Measurements from ENCODE around the gene TEPSIN. TPM values are rescaled to one million over a fixed set of nuclear protein-coding genes. Genes with fewer than 3 reads are reported as not detected.

Gene TEPSIN
- total RNA-seq, 1 experiment from 2014 or later, result 38.8 TPM

GRCh38 chr17:81244358-81245023, 5.6 kb upstream of the TEPSIN start:
- 0 out of 5 replicates have a peak overlapping the region, but pooled peaks of 1 of the 2 experiments have one; percentile 32 for H3K4me3 Mint-ChIP-seq
- H4K8ac ChIP-seq (replicated peaks; ENCODE audit: insufficient read length, low read depth, low read length), result no peak overlapping the region
- H3K27me3 ChIP-seq (ENCODE audit: insufficient read depth, low read length), result no peaks in the 10 kb centered on the region
- H3K27ac Mint-ChIP-seq, result 0 out of 7 replicates have a peak overlapping the region, but pooled peaks of 1 of the 3 experiments have one; percentile 36
- TF ChIP-seq, protein P1, sequence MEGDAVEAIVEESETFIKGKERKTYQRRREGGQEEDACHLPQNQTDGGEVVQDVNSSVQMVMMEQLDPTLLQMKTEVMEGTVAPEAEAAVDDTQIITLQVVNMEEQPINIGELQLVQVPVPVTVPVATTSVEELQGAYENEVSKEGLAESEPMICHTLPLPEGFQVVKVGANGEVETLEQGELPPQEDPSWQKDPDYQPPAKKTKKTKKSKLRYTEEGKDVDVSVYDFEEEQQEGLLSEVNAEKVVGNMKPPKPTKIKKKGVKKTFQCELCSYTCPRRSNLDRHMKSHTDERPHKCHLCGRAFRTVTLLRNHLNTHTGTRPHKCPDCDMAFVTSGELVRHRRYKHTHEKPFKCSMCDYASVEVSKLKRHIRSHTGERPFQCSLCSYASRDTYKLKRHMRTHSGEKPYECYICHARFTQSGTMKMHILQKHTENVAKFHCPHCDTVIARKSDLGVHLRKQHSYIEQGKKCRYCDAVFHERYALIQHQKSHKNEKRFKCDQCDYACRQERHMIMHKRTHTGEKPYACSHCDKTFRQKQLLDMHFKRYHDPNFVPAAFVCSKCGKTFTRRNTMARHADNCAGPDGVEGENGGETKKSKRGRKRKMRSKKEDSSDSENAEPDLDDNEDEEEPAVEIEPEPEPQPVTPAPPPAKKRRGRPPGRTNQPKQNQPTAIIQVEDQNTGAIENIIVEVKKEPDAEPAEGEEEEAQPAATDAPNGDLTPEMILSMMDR (conservative IDR thresholded peaks at IDR 0.05), result no peak
- no peak overlapping the region for H3K4ac ChIP-seq (ENCODE audit: low read depth, low read length)
- no peak overlapping the region for H4K91ac ChIP-seq (ENCODE audit: insufficient read length, low read depth, low read length)
- H3K79me1 ChIP-seq (ENCODE audit: insufficient read depth, low read depth, low read length, poor library complexity, severe bottlenecking), result peaks cover 3% of the 10 kb centered on the region
- no peak overlapping the region for H3K27ac ChIP-seq (ENCODE audit: insufficient read length, low read depth, low read length)
- H2BK15ac ChIP-seq (ENCODE audit: low read depth, low read length), result no peak overlapping the region
- H4K5ac ChIP-seq (ENCODE audit: insufficient read length, low read depth, low read length), result no peak overlapping the region
- peaks cover 13 to 25% of the 10 kb centered on the region in 2 experiments for H3K4me1 Mint-ChIP-seq
- H3K4me1 ChIP-seq (ENCODE audit: insufficient read depth, low read length), result no peaks in the 10 kb centered on the region
- H2AK5ac ChIP-seq (ENCODE audit: insufficient read length, low read length), result no peak overlapping the region
- peaks cover 4 to 17% (median 9%) of the 10 kb centered on the region in 3 experiments; a peak in 6 of 7 replicates for H3K36me3 Mint-ChIP-seq (ENCODE audit: insufficient read depth in 1 of 3, low read depth in 3 of 3)
- H3K9ac ChIP-seq (ENCODE audit: extremely low read depth, insufficient read length, low read length), result no peak overlapping the region
- H2AFZ ChIP-seq (ENCODE audit: low read length), result no peak overlapping the region
- H3K14ac ChIP-seq (ENCODE audit: insufficient read depth, low read length), result no peak overlapping the region
- H3K9me3 ChIP-seq (ENCODE audit: control insufficient read depth, low read depth, low read length), result no peaks in the 10 kb centered on the region
- DNase-seq, result no peak
- peaks cover 7% of the 10 kb centered on the region for H3K23me2 ChIP-seq (ENCODE audit: insufficient read length, low read depth, low read length, poor library complexity, severe bottlenecking)
- H2BK20ac ChIP-seq (ENCODE audit: low read depth, low read length, poor library complexity, severe bottlenecking), result no peak overlapping the region
- no peak overlapping the region for H3T11ph ChIP-seq (ENCODE audit: low read length)
- no peak overlapping the region for H3K4me2 ChIP-seq (ENCODE audit: insufficient read depth, insufficient read length, low read length)
- no peaks in the 10 kb centered on the region; a peak in 1 of 5 replicates for H3K9me3 Mint-ChIP-seq
- H2BK5ac ChIP-seq (ENCODE audit: insufficient read length, low read length), result no peak overlapping the region
- H3K27me3 Mint-ChIP-seq (ENCODE audit: low read depth), result peaks cover 3% of the 10 kb centered on the region
- no peak overlapping the region for H3K56ac ChIP-seq (ENCODE audit: insufficient read length, low read depth, low read length)
- no peaks in the 10 kb centered on the region; the same call in 1 of the 2 replicates for H3K79me2 ChIP-seq (ENCODE audit: insufficient read depth, low read length)
- no peak overlapping the region for H3K18ac ChIP-seq (ENCODE audit: insufficient read length, low read depth, low read length)
- no CpG with 5 or more reads among the region's 24 CpGs for WGBS (ENCODE audit: extremely low coverage, insufficient read length, low lambda C conversion rate)
- no peak overlapping the region for H2BK120ac ChIP-seq (ENCODE audit: low read depth, low read length, poor library complexity, severe bottlenecking)
- H3K23ac ChIP-seq (ENCODE audit: insufficient read length, low read depth, low read length), result no peak overlapping the region
- peaks cover 3% of the 10 kb centered on the region for H4K20me1 ChIP-seq (ENCODE audit: control insufficient read depth, insufficient read depth, insufficient read length)
- no peak overlapping the region for H2BK12ac ChIP-seq (ENCODE audit: insufficient read length, low read depth, low read length)
